ENCODE data around the gene RGS1.

The RGS1 gene

DNA sequence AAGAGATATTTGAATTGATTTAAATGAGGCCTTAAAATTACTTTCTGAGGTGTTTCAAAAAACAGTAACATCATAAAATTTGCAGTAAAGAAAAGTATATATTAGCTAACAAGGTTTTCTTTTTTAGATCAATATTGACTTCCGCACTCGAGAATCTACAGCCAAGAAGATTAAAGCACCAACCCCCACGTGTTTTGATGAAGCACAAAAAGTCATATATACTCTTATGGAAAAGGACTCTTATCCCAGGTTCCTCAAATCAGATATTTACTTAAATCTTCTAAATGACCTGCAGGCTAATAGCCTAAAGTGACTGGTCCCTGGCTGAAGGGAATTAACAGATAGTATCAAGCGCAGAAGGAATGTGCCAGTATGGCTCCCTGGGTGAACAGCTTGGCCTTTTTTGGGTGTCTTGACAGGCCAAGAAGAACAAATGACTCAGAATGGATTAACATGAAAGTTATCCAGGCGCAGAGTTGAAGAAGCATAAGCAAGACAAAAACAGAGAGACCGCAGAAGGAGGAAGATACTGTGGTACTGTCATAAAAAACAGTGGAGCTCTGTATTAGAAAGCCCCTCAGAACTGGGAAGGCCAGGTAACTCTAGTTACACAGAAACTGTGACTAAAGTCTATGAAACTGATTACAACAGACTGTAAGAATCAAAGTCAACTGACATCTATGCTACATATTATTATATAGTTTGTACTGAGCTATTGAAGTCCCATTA is 3.6 kb downstream of the RGS1 start:
- Histone ChIP-seq H3F3A (ENCODE audit: insufficient read depth, low read length) (peaks cover 63% of the 10 kb centered on the region), H2AFZ (ENCODE audit: low read length) (no peak overlapping the region), H3K4me3 (ENCODE audit: low read length) (peak overlapping the region; percentile 72), H3K4me2 (ENCODE audit: low read depth, low read length) (peak overlapping the region; percentile 74), H3K9me3 (replicated peaks; ENCODE audit: insufficient read depth, low read length) (no peaks in the 10 kb centered on the region), H3K9ac (ENCODE audit: low read length) (peak overlapping the region; percentile 91), H3K36me3 (replicated peaks; ENCODE audit: insufficient read depth, low read length) (no peaks in the 10 kb centered on the region; the same call in 1 of the 2 replicates), H3K27me3 (replicated peaks; ENCODE audit: insufficient read depth, low read length) (no peaks in the 10 kb centered on the region), H3K9me2 (replicated peaks; ENCODE audit: insufficient read depth, low read length) (no peaks in the 10 kb centered on the region), H3K79me2 (ENCODE audit: low read length) (peaks cover 41% of the 10 kb centered on the region), H3K27ac (ENCODE audit: low read length) (peak overlapping the region; percentile 83; the same call in 1 of the 2 replicates), H4K20me1 (ENCODE audit: insufficient read depth, low read length) (no peaks in the 10 kb centered on the region), H3K4me1 (ENCODE audit: low read length) (peaks cover 10% of the 10 kb centered on the region)
- TF ChIP-seq EZH2phosphoT487 (IDR thresholded peaks at IDR 0.05; ENCODE audit: low read length) (no peak), EZH2 (optimal IDR thresholded peaks at IDR 0.05; ENCODE audit: low read depth, low read length) (no peak)
- TF ChIP-seq, protein P1, sequence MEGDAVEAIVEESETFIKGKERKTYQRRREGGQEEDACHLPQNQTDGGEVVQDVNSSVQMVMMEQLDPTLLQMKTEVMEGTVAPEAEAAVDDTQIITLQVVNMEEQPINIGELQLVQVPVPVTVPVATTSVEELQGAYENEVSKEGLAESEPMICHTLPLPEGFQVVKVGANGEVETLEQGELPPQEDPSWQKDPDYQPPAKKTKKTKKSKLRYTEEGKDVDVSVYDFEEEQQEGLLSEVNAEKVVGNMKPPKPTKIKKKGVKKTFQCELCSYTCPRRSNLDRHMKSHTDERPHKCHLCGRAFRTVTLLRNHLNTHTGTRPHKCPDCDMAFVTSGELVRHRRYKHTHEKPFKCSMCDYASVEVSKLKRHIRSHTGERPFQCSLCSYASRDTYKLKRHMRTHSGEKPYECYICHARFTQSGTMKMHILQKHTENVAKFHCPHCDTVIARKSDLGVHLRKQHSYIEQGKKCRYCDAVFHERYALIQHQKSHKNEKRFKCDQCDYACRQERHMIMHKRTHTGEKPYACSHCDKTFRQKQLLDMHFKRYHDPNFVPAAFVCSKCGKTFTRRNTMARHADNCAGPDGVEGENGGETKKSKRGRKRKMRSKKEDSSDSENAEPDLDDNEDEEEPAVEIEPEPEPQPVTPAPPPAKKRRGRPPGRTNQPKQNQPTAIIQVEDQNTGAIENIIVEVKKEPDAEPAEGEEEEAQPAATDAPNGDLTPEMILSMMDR (IDR thresholded peaks at IDR 0.05; ENCODE audit: low read length): no peak
- DNase-seq: peak; percentile 43

- no peak overlapping the region for H2AFZ ChIP-seq (ENCODE audit: low read length)
- peak overlapping the region; percentile 74; the same call in 1 of the 2 replicates for H3K4me2 ChIP-seq (ENCODE audit: low read depth, low read length)
- H3F3A ChIP-seq (ENCODE audit: insufficient read depth, low read length): peaks cover 60% of the 10 kb centered on the region
- H3K9me2 ChIP-seq (replicated peaks; ENCODE audit: insufficient read depth, low read length): no peaks in the 10 kb centered on the region
- no peaks in the 10 kb centered on the region; the same call in 1 of the 2 replicates for H3K36me3 ChIP-seq (replicated peaks; ENCODE audit: insufficient read depth, low read length)
- 0 out of 2 replicates have a peak, but pooled peaks cover 3% of the 10 kb centered on the region for H3K4me1 ChIP-seq (ENCODE audit: low read length)
- no peaks in the 10 kb centered on the region for H3K9me3 ChIP-seq (replicated peaks; ENCODE audit: insufficient read depth, low read length)
- H3K27ac ChIP-seq (ENCODE audit: low read length): peak overlapping the region; percentile 83; the same call in 1 of the 2 replicates
- peaks cover 41% of the 10 kb centered on the region for H3K79me2 ChIP-seq (ENCODE audit: low read length)
- no peak for TF ChIP-seq EZH2phosphoT487 (IDR thresholded peaks at IDR 0.05; ENCODE audit: low read length)
- TF ChIP-seq, protein P1 (IDR thresholded peaks at IDR 0.05; ENCODE audit: low read length): peak; percentile 66
- no peak for TF ChIP-seq EZH2 (optimal IDR thresholded peaks at IDR 0.05; ENCODE audit: low read depth, low read length)
- H3K27me3 ChIP-seq (replicated peaks; ENCODE audit: insufficient read depth, low read length): no peaks in the 10 kb centered on the region
- no peak overlapping the region for H3K4me3 ChIP-seq (ENCODE audit: low read length)
- peak overlapping the region; percentile 91; the same call in 1 of the 2 replicates for H3K9ac ChIP-seq (ENCODE audit: low read length)
- no peaks in the 10 kb centered on the region for H4K20me1 ChIP-seq (ENCODE audit: insufficient read depth, low read length)
- DNase-seq: peak; percentile 51
These were observed 4.9 kb downstream of the RGS1 start for GRCh38 chr1:192580351-192580962.

DNA sequence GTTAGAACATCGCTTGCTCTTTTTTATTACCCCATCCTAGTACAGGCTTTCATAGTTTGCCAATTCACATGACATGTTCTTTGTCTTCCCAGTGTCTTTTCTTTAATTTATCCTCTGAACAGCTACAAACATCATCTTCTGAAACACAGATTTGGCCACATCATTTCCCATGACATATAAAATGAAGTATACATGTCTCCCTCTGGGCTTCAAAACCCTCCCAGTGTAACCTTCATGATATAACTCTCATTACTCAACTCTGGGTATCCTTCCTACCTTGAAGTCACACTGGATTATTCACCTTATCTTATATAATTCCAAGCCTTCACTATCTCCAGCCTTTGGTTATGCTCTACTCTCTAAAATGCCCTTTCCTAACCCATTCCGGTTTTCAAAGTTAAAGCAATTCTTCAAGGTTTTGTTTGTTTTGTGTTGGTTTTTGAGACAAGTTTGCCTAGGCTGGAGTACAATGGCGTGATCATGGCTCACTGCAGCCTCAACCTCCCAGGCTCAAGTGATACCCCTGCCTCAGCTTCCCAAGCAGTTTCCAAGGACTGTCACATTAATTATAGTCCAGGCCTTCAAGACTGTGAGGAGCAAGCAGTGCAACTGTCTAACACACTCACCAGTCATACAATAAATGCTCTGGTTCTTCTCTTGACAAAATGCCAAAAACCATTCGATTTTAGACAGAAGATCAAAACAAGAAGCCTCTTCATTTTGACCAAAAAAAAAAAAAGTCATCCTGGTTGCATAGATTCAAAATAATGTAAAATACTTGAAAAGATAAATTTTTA is 5.8 kb downstream of the RGS1 start:
- Histone ChIP-seq H3K9me2 (replicated peaks; ENCODE audit: insufficient read depth, low read length) (no peaks in the 10 kb centered on the region), H3K4me2 (ENCODE audit: low read depth, low read length) (no peak overlapping the region), H4K20me1 (ENCODE audit: insufficient read depth, low read length) (no peaks in the 10 kb centered on the region), H3K27me3 (replicated peaks; ENCODE audit: insufficient read depth, low read length) (no peaks in the 10 kb centered on the region), H3K27ac (ENCODE audit: low read length) (peak overlapping the region; percentile 83; the same call in 1 of the 2 replicates), H3K36me3 (replicated peaks; ENCODE audit: insufficient read depth, low read length) (no peaks in the 10 kb centered on the region; the same call in 1 of the 2 replicates), H3K4me3 (ENCODE audit: low read length) (no peak overlapping the region), H3K79me2 (ENCODE audit: low read length) (peaks cover 33% of the 10 kb centered on the region), H3K9me3 (replicated peaks; ENCODE audit: insufficient read depth, low read length) (no peaks in the 10 kb centered on the region), H3K4me1 (ENCODE audit: low read length) (0 out of 2 replicates have a peak, but pooled peaks cover 4% of the 10 kb centered on the region), H3K9ac (ENCODE audit: low read length) (no peak overlapping the region), H3F3A (ENCODE audit: insufficient read depth, low read length) (peaks cover 53% of the 10 kb centered on the region), H2AFZ (ENCODE audit: low read length) (no peak overlapping the region)
- no peak for DNase-seq
- TF ChIP-seq, protein P1 (IDR thresholded peaks at IDR 0.05; ENCODE audit: low read length): no peak
- TF ChIP-seq EZH2phosphoT487 (IDR thresholded peaks at IDR 0.05; ENCODE audit: low read length) (no peak), EZH2 (optimal IDR thresholded peaks at IDR 0.05; ENCODE audit: low read depth, low read length) (no peak)
